GM18951 (cell line): ENCODE results near the gene SORCS2.

Source experiments
- POLR2A ChIP-seq: IDR thresholded peaks from 4 replicates; pipeline ENCODE4 v1.6.1; 2011; ENCODE audit warnings: mild to moderate bottlenecking; ENCODE audit not compliant: insufficient read length, insufficient read depth; ENCODE audit errors: extremely low read depth
- in situ Hi-C: fragments of 300-500 bp; cut with MboI; formaldehyde crosslinking; loops from one replicate; pipeline ENCODE4 v1.12.0; 2022; ENCODE audit warnings: low sequenced_read_pairs, mixed read lengths, inconsistent platforms; ENCODE audit not compliant: unreplicated experiment

The SORCS2 gene

GRCh38 chr4:7485096-7485495, 292.8 kb downstream of the SORCS2 start:
- in situ Hi-C loops, result no loop called here
- TF ChIP-seq POLR2A, result no peak

GRCh38 chr4:7486101-7486500, 293.8 kb downstream of the SORCS2 start:
- no peak for TF ChIP-seq POLR2A
- in situ Hi-C loops, result no loop called here

GRCh38 chr4:7487502-7487901, 295.2 kb downstream of the SORCS2 start:
- in situ Hi-C loops, result no loop called here
- no peak for TF ChIP-seq POLR2A

- in situ Hi-C loops, result no loop called here
- TF ChIP-seq POLR2A, result no peak
These were observed 295.8 kb downstream of the SORCS2 start for GRCh38 chr4:7487998-7488671.

GRCh38 chr4:7491915-7492314, 299.6 kb downstream of the SORCS2 start:
- TF ChIP-seq POLR2A, result no peak
- in situ Hi-C loops, result no loop called here

GRCh38 chr4:7498446-7499200, 306.3 kb downstream of the SORCS2 start:
- TF ChIP-seq POLR2A, result no peak
- in situ Hi-C loops, result no loop called here

- in situ Hi-C loops, result no loop called here
- no peak for TF ChIP-seq POLR2A
These were observed 307.3 kb downstream of the SORCS2 start for GRCh38 chr4:7499661-7500060.

GRCh38 chr4:7500404-7500803, 308.1 kb downstream of the SORCS2 start:
- TF ChIP-seq POLR2A, result no peak
- in situ Hi-C loops, result no loop called here

- TF ChIP-seq POLR2A, result no peak
- in situ Hi-C loops, result no loop called here
These were observed 309.0 kb downstream of the SORCS2 start for GRCh38 chr4:7501314-7501713.

- no peak for TF ChIP-seq POLR2A
- in situ Hi-C loops, result no loop called here
These were observed 309.5 kb downstream of the SORCS2 start for GRCh38 chr4:7501873-7502272.

GRCh38 chr4:7503559-7504249, 311.4 kb downstream of the SORCS2 start:
- in situ Hi-C loops, result no loop called here
- TF ChIP-seq POLR2A, result no peak

GRCh38 chr4:7505116-7505900, 313.0 kb downstream of the SORCS2 start:
- no peak for TF ChIP-seq POLR2A
- in situ Hi-C loops, result no loop called here

- in situ Hi-C loops, result no loop called here
- TF ChIP-seq POLR2A, result no peak
These were observed 313.8 kb downstream of the SORCS2 start for GRCh38 chr4:7506119-7506518.
